Vagina (tissue), 2 donors: Measurements from ENCODE around the gene IER5L.

Experiments used
- CTCF ChIP-seq, 3 experiments: fragments of 450-650 bp in 2 of 3; fragments of 200-600 bp in 1 of 3; sonication (generic) in 1 of 3; IDR thresholded peaks; one replicate each; pipeline ENCODE4 v1.5.1; 2017 to 2019; ENCODE audit warnings: antibody characterized with exemption in 3 of 3, mild to moderate bottlenecking in 2 of 3, moderate library complexity in 2 of 3
- POLR2A ChIP-seq, 2 donors: fragments of 450-650 bp; IDR thresholded peaks; one replicate each; pipeline ENCODE4 v1.6.1; 2017; ENCODE audit warnings: antibody characterized with exemption in 2 of 2, mild to moderate bottlenecking in 2 of 2, moderate library complexity in 2 of 2
- POLR2AphosphoS5 ChIP-seq, 2 donors: sonication (generic); formaldehyde crosslinking; IDR thresholded peaks; one replicate each; pipeline ENCODE4 v1.9.0; 2017; ENCODE audit warnings: antibody characterized with exemption in 2 of 2, mild to moderate bottlenecking in 2 of 2, low read depth in 1 of 2; ENCODE audit not compliant: insufficient read depth in 1 of 2

DNA sequence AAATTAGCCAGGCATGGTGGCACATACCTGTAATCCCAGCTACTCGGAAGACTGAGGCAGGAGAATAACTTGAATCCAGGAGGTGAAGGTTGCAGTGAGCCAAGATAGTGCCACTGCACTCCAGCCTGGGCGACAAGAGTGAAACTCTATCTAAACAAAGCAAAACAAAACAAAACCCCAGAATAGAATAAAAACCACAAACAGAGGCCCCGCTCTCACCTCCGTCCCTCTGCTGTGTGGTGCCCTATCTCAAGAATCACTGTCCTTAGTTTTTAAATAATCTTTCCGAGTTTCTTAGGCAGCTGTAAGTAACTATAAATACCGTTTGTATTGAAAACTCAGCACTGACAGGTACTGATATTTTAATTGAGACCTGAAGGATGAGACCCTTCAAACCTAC, 42.7 kb upstream of the IER5L start:
- TF ChIP-seq CTCF (IDR thresholded peaks at IDR 0.05) (no peak), POLR2AphosphoS5 (IDR thresholded peaks at IDR 0.05; ENCODE audit: insufficient read depth in 1 of 2, low read depth in 1 of 2) (no peak), POLR2A (IDR thresholded peaks at IDR 0.05) (no peak)
